Activated T-helper 1 cell treated with Interleukin-2 at 50 U/mL for 16 hours (primary cell): Measurements from ENCODE around the gene CCN6.

ENCODE experiments used
- DNase-seq: peaks from one replicate; pipeline ENCODE4 v3.0.0-alpha.2; 2020; ENCODE audit warnings: low read depth

The CCN6 gene

GRCh38 chr6:112117554-112117953, 63.6 kb downstream of the CCN6 start:
- no peak for DNase-seq

DNA sequence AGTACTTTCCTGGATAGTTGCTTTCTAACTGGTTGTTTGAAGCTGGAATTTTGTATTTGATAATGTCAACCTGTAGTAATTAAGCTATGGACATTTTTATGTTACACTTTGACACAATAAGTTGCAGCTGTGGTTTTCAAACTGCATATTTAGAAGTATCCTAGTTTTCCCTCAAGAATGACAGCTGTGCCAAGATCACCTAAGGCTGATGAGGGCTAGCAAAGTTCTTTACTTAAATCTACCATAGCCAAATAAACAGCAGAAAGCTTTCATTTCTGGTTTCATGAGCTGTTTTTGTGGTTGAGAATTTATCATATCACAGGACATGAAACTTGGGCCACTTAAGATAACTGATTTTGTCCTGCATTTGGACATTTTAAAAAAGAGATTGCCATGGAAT, 64.1 kb downstream of the CCN6 start:
- DNase-seq = no peak
